ENCODE results near the gene GDF9.

DNA sequence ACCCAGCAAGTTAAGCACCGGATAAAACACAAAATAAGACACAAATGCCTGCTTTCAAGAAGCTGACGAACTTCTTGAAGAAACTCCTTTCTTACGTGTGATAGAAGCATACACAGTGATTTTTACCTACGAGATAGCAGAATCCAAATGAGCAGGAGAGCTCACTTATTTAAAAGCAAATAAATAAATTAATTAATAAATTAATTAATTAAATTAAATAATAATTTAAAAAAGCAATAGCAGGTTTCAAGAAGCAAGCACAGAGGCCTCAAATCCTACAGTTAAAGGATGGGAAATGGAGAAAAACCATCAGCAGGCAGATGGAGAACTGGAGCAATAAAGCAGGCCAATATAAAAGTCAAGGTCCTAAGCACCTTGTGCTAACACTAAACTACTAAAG, 24.5 kb upstream of the GDF9 start:
- TF ChIP-seq, protein P1, sequence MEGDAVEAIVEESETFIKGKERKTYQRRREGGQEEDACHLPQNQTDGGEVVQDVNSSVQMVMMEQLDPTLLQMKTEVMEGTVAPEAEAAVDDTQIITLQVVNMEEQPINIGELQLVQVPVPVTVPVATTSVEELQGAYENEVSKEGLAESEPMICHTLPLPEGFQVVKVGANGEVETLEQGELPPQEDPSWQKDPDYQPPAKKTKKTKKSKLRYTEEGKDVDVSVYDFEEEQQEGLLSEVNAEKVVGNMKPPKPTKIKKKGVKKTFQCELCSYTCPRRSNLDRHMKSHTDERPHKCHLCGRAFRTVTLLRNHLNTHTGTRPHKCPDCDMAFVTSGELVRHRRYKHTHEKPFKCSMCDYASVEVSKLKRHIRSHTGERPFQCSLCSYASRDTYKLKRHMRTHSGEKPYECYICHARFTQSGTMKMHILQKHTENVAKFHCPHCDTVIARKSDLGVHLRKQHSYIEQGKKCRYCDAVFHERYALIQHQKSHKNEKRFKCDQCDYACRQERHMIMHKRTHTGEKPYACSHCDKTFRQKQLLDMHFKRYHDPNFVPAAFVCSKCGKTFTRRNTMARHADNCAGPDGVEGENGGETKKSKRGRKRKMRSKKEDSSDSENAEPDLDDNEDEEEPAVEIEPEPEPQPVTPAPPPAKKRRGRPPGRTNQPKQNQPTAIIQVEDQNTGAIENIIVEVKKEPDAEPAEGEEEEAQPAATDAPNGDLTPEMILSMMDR (conservative IDR thresholded peaks at IDR 0.05): no peak
- no peak for TF ChIP-seq EZH2 (IDR thresholded peaks at IDR 0.05; ENCODE audit: low read depth)

Measured in PC-9 (cell line).